ENCODE measurements around the gene RMDN3.

The RMDN3 gene

DNA sequence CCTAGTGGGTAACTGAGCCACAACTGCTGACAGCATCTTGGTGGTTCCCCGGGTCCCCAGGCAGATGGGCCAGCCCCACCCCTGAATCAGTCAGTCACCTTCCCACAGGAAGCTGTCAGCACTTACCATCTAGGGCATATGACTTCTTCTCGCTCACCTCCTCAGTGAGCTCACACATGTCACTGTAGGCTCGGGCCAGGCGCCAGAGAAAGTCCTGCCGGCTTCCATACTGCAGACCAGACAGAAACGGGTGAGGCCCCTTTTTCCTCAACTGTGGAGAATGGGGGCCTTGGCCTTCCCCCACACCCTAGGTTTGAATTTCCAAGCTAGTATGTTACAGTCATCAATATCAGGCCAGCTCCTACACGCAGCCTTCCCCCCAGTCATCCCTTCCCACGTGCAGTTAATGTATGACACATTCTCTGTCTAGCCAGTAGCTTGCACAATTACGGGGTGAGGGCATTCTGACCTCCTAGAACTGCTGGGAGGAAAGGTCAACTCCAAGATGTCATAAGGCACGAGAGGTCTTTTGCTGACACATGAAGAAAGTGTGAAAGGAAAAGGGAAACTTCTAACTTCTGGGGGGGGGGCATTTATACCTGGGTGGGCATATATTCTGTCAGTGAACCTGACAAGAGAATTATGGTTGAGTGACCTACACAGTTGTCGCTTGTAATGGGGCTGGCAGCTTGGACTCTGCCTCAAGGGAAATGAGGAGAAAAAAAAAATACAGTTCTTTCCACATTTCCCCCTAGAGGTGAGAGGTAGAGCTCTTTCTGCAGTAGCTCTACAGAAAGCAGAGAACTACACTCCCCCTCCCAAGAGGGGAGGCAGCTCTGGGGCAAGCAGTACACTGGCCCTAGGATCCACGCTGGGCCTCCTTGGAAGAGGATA, 10.9 kb downstream of the RMDN3 start:
- Histone ChIP-seq H3K4me3 (replicated peaks; ENCODE audit: insufficient read depth, low read length) (no peak overlapping the region), H3K27ac (replicated peaks) (no peak overlapping the region), H3K27me3 (ENCODE audit: insufficient read depth, poor library complexity, severe bottlenecking) (no peaks in the 10 kb centered on the region)
- peak; percentile 28 to 79 for DNase-seq (ENCODE audit: low read depth in 1 of 2, low spot score in 1 of 2)
- TF ChIP-seq SPI1 (IDR thresholded peaks at IDR 0.05; ENCODE audit: borderline replicate concordance, low read depth) = no peak
- no peak for TF ChIP-seq GABPA (IDR thresholded peaks at IDR 0.05; ENCODE audit: low read depth)
- TF ChIP-seq, protein P1, sequence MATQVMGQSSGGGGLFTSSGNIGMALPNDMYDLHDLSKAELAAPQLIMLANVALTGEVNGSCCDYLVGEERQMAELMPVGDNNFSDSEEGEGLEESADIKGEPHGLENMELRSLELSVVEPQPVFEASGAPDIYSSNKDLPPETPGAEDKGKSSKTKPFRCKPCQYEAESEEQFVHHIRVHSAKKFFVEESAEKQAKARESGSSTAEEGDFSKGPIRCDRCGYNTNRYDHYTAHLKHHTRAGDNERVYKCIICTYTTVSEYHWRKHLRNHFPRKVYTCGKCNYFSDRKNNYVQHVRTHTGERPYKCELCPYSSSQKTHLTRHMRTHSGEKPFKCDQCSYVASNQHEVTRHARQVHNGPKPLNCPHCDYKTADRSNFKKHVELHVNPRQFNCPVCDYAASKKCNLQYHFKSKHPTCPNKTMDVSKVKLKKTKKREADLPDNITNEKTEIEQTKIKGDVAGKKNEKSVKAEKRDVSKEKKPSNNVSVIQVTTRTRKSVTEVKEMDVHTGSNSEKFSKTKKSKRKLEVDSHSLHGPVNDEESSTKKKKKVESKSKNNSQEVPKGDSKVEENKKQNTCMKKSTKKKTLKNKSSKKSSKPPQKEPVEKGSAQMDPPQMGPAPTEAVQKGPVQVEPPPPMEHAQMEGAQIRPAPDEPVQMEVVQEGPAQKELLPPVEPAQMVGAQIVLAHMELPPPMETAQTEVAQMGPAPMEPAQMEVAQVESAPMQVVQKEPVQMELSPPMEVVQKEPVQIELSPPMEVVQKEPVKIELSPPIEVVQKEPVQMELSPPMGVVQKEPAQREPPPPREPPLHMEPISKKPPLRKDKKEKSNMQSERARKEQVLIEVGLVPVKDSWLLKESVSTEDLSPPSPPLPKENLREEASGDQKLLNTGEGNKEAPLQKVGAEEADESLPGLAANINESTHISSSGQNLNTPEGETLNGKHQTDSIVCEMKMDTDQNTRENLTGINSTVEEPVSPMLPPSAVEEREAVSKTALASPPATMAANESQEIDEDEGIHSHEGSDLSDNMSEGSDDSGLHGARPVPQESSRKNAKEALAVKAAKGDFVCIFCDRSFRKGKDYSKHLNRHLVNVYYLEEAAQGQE (IDR thresholded peaks at IDR 0.05; ENCODE audit: insufficient replicate concordance, low read depth) = no peak
- TF ChIP-seq, protein P2, sequence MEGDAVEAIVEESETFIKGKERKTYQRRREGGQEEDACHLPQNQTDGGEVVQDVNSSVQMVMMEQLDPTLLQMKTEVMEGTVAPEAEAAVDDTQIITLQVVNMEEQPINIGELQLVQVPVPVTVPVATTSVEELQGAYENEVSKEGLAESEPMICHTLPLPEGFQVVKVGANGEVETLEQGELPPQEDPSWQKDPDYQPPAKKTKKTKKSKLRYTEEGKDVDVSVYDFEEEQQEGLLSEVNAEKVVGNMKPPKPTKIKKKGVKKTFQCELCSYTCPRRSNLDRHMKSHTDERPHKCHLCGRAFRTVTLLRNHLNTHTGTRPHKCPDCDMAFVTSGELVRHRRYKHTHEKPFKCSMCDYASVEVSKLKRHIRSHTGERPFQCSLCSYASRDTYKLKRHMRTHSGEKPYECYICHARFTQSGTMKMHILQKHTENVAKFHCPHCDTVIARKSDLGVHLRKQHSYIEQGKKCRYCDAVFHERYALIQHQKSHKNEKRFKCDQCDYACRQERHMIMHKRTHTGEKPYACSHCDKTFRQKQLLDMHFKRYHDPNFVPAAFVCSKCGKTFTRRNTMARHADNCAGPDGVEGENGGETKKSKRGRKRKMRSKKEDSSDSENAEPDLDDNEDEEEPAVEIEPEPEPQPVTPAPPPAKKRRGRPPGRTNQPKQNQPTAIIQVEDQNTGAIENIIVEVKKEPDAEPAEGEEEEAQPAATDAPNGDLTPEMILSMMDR (IDR thresholded peaks at IDR 0.05; ENCODE audit: insufficient read depth, low read length) = no peak
- no peak for TF ChIP-seq POLR2AphosphoS5 (IDR thresholded peaks at IDR 0.05; ENCODE audit: low read depth)

DNA sequence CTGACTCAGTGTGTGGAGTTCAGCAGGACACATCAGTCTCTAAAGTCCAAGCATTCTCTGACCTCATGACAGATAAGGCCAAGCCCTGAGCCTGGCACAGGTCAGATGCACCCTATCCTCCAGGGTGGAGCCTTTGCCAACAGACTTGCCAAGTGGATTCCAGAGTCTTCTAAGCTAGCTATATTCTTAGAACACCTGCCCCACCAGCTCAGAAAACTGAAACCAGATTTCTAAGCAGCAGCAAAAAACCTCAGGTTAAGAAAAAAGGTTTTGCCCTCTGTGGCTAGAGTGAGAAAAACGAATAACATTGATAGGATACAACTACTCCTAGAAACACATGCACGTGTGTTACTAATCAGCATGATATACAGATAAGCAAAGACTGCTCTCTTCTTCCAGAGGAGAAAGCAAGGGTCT, 11.6 kb downstream of the RMDN3 start:
- Histone ChIP-seq H3K27me3 (ENCODE audit: insufficient read depth, poor library complexity, severe bottlenecking) (no peaks in the 10 kb centered on the region), H3K27ac (replicated peaks) (0 out of 2 replicates have a peak overlapping the region, but pooled peaks have one; percentile 11), H3K4me3 (replicated peaks; ENCODE audit: insufficient read depth, low read length) (no peak overlapping the region)
- TF ChIP-seq, protein P2 (IDR thresholded peaks at IDR 0.05; ENCODE audit: insufficient read depth, low read length) = no peak
- TF ChIP-seq, protein P1 (IDR thresholded peaks at IDR 0.05; ENCODE audit: insufficient replicate concordance, low read depth) = no peak
- TF ChIP-seq SPI1 (IDR thresholded peaks at IDR 0.05; ENCODE audit: borderline replicate concordance, low read depth) (no peak), POLR2AphosphoS5 (IDR thresholded peaks at IDR 0.05; ENCODE audit: low read depth) (no peak), GABPA (IDR thresholded peaks at IDR 0.05; ENCODE audit: low read depth) (no peak)
- DNase-seq (ENCODE audit: low read depth in 1 of 2, low spot score in 1 of 2) = no peak

GRCh38 chr15:40739854-40740253, 15.2 kb downstream of the RMDN3 start:
- TF ChIP-seq, protein P1 (IDR thresholded peaks at IDR 0.05; ENCODE audit: insufficient replicate concordance, low read depth) = no peak
- no peak for TF ChIP-seq POLR2AphosphoS5 (IDR thresholded peaks at IDR 0.05; ENCODE audit: low read depth)
- no peak for TF ChIP-seq GABPA (IDR thresholded peaks at IDR 0.05; ENCODE audit: low read depth)
- TF ChIP-seq, protein P2 (IDR thresholded peaks at IDR 0.05; ENCODE audit: insufficient read depth, low read length) = no peak
- TF ChIP-seq SPI1 (IDR thresholded peaks at IDR 0.05; ENCODE audit: borderline replicate concordance, low read depth) = no peak
- Histone ChIP-seq H3K4me3 (replicated peaks; ENCODE audit: insufficient read depth, low read length) (no peak overlapping the region), H3K27me3 (ENCODE audit: insufficient read depth, poor library complexity, severe bottlenecking) (no peaks in the 10 kb centered on the region), H3K27ac (replicated peaks) (no peak overlapping the region)
- no peak for DNase-seq (ENCODE audit: low read depth in 1 of 2, low spot score in 1 of 2)
